HG02798 (cell line): Measurements from ENCODE around the gene DGKI.

Experiments
- ATAC-seq: cut with Tn5 transposase; IDR thresholded peaks from one replicate; pipeline ENCODE4 v1.9.1; 2021; ENCODE audit warnings: mild to moderate bottlenecking; ENCODE audit not compliant: unreplicated experiment, poor library complexity

DGKI gene

GRCh38 chr7:137342828-137343261 lies 503.9 kb downstream of the DGKI start:
- ATAC-seq: no peak

GRCh38 chr7:137342265-137342664 lies 504.5 kb downstream of the DGKI start:
- ATAC-seq: no peak

GRCh38 chr7:137337902-137338301 lies 508.9 kb downstream of the DGKI start:
- no peak for ATAC-seq

GRCh38 chr7:137335814-137336213 lies 511.0 kb downstream of the DGKI start:
- no peak for ATAC-seq

GRCh38 chr7:137331378-137331777 lies 515.4 kb downstream of the DGKI start:
- no peak for ATAC-seq
